NT2/D1 (cell line): ENCODE data around the gene PTPRJ.

Experiments used
- YY1 ChIP-seq: IDR thresholded peaks from 2 replicates; pipeline ENCODE4 v1.6.1; 2011; ENCODE audit not compliant: insufficient read length, insufficient read depth
- ZNF274 ChIP-seq: IDR thresholded peaks from 2 replicates; pipeline ENCODE4 v1.6.1; 2011; ENCODE audit warnings: mild to moderate bottlenecking, low read depth, low read length

DNA sequence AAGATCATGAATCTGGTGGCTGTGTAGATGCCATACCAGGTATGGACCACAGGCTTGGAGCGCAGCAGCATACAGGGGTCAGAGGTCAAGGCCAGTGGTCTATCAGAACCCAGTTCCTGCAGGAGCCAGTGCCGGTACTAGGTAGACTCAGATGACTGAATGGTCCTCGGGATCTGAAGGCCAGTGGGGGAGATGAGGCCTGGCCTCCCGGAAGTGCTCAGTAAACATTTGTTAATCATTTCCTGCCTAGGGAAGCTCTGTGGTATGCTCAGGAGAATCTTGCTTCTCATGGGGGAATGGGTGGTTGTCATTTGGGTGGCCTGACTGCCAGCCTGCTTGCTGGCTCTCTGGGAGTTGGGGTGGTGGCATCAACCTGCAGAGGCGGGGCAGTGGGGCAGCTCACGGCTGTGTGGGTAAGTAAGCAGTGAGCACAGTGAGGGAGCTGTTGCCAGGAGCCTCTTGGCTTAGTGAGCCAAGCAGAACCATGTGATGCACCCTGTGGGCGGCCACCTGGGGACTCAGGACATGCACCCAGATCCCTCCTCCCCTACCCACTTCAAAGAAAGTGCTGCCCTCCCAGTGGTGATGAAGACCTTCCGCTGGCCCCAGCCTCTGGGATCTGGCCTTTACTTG is 33.0 kb downstream of the PTPRJ start:
- TF ChIP-seq YY1 (no peak), ZNF274 (no peak)
